GM12872 (cell line): ENCODE measurements around the gene NOBOX.

Experiments
- CTCF ChIP-seq: IDR thresholded peaks from 3 replicates; pipeline ENCODE4 v1.5.1; 2011; ENCODE audit warnings: low read depth, mild to moderate bottlenecking, low read length, moderate library complexity; ENCODE audit not compliant: insufficient read depth

The NOBOX gene

GRCh38 chr7:144403649-144404061, at the start of gene NOBOX:
TSS of gene NOBOX (minus strand) at chr7:144403693.
- TF ChIP-seq CTCF: no peak

- TF ChIP-seq CTCF: no peak
Observed at GRCh38 chr7:144452064-144452463, 48.6 kb upstream of the NOBOX start.

GRCh38 chr7:144445590-144445989, 42.1 kb upstream of the NOBOX start:
- no peak for TF ChIP-seq CTCF

- TF ChIP-seq CTCF: no peak
Observed at GRCh38 chr7:144439717-144440205, 36.3 kb upstream of the NOBOX start.

GRCh38 chr7:144438759-144439158, 35.3 kb upstream of the NOBOX start:
- TF ChIP-seq CTCF: no peak

GRCh38 chr7:144437370-144438191, 34.1 kb upstream of the NOBOX start:
- TF ChIP-seq CTCF: peak; percentile 53

GRCh38 chr7:144436500-144436899, 33.0 kb upstream of the NOBOX start:
- no peak for TF ChIP-seq CTCF
